Kidney tubule cell (primary cell): ENCODE results near the gene SSX2IP.
A peak's percentile ranks its signal among the peaks of the same experiment; 100 is the strongest.

Experiments used
- DNase-seq: peaks from one replicate; pipeline ENCODE4 v3.0.0-alpha.2; 2018; ENCODE audit warnings: low spot score

SSX2IP gene

GRCh38 chr1:84711121-84711520, 20.9 kb upstream of the SSX2IP start:
- DNase-seq: no peak

GRCh38 chr1:84709131-84709530, 18.9 kb upstream of the SSX2IP start:
- DNase-seq: no peak

- no peak for DNase-seq
Measured at GRCh38 chr1:84708031-84708430, 17.8 kb upstream of the SSX2IP start.

- DNase-seq: no peak
Measured at GRCh38 chr1:84705513-84705912, 15.3 kb upstream of the SSX2IP start.

- peak; percentile 44 for DNase-seq
Measured at GRCh38 chr1:84704872-84705417, 14.7 kb upstream of the SSX2IP start.

GRCh38 chr1:84703431-84703830, 13.2 kb upstream of the SSX2IP start:
- no peak for DNase-seq

GRCh38 chr1:84702143-84702542, 11.9 kb upstream of the SSX2IP start:
- DNase-seq: no peak

GRCh38 chr1:84701376-84701775, 11.1 kb upstream of the SSX2IP start:
- no peak for DNase-seq

GRCh38 chr1:84700070-84700469, 9.8 kb upstream of the SSX2IP start:
- no peak for DNase-seq

GRCh38 chr1:84698151-84699110, 8.2 kb upstream of the SSX2IP start:
- DNase-seq: peak; percentile 87

- DNase-seq: no peak
Measured at GRCh38 chr1:84693785-84694184, 3.5 kb upstream of the SSX2IP start.

GRCh38 chr1:84693005-84693404, 2.7 kb upstream of the SSX2IP start:
- no peak for DNase-seq

GRCh38 chr1:84692391-84692790, 2.1 kb upstream of the SSX2IP start:
- no peak for DNase-seq

- no peak for DNase-seq
Measured at GRCh38 chr1:84691122-84691783, 992 bp upstream of the SSX2IP start.

GRCh38 chr1:84689514-84690396, 506 bp downstream of the SSX2IP start:
- DNase-seq: peak; percentile 40

- no peak for DNase-seq
Measured at GRCh38 chr1:84688463-84689061, 1.7 kb downstream of the SSX2IP start.

GRCh38 chr1:84687714-84688462, 2.4 kb downstream of the SSX2IP start:
- no peak for DNase-seq

GRCh38 chr1:84686223-84686622, 4.0 kb downstream of the SSX2IP start:
- no peak for DNase-seq

GRCh38 chr1:84683508-84683907, 6.8 kb downstream of the SSX2IP start:
- DNase-seq: no peak

- DNase-seq: no peak
Measured at GRCh38 chr1:84682047-84682446, 8.2 kb downstream of the SSX2IP start.
